ENCODE data around the gene ZFP36L1. TPM values are rescaled to one million over a fixed set of nuclear protein-coding genes. Genes with fewer than 3 reads are reported as not detected.
A peak's percentile ranks its signal among the peaks of the same experiment; 100 is the strongest.

The ZFP36L1 gene
- total RNA-seq, 1 donor from 2014 or later = 199 TPM

GRCh38 chr14:68795597-68796417, 2.9 kb upstream of the ZFP36L1 start:
- H3K9me3 ChIP-seq = no peaks in the 10 kb centered on the region
- peak overlapping the region; percentile 100 for H3K27ac ChIP-seq
- peaks cover 15% of the 10 kb centered on the region for H3K4me1 ChIP-seq
- TF ChIP-seq, protein P1, sequence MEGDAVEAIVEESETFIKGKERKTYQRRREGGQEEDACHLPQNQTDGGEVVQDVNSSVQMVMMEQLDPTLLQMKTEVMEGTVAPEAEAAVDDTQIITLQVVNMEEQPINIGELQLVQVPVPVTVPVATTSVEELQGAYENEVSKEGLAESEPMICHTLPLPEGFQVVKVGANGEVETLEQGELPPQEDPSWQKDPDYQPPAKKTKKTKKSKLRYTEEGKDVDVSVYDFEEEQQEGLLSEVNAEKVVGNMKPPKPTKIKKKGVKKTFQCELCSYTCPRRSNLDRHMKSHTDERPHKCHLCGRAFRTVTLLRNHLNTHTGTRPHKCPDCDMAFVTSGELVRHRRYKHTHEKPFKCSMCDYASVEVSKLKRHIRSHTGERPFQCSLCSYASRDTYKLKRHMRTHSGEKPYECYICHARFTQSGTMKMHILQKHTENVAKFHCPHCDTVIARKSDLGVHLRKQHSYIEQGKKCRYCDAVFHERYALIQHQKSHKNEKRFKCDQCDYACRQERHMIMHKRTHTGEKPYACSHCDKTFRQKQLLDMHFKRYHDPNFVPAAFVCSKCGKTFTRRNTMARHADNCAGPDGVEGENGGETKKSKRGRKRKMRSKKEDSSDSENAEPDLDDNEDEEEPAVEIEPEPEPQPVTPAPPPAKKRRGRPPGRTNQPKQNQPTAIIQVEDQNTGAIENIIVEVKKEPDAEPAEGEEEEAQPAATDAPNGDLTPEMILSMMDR (IDR thresholded peaks at IDR 0.05) = peak; percentile 88
- peak overlapping the region; percentile 86 for H3K4me3 ChIP-seq
- DNase-seq (peak; percentile 88), ATAC-seq (peak; percentile 70 to 76)
- H3K36me3 ChIP-seq = peaks cover 5% of the 10 kb centered on the region
- intact Hi-C loops (cut with DNase I) = loop anchor here (10.0 kb wide), 1 partner anchor 551 kb away; no protein-coding TSS in a partner anchor
- no peaks in the 10 kb centered on the region for H3K27me3 ChIP-seq (ENCODE audit: low read depth)

GRCh38 chr14:68794851-68795596, 2.2 kb upstream of the ZFP36L1 start:
- DNase-seq (no peak), ATAC-seq (peak; percentile 3 to 6)
- H3K4me1 ChIP-seq = peaks cover 16% of the 10 kb centered on the region
- intact Hi-C loops (cut with DNase I) = loop anchor here (10.0 kb wide), 1 partner anchor 550 kb away; no protein-coding TSS in a partner anchor
- peak overlapping the region; percentile 86 for H3K4me3 ChIP-seq
- no peaks in the 10 kb centered on the region for H3K27me3 ChIP-seq (ENCODE audit: low read depth)
- peak overlapping the region; percentile 100 for H3K27ac ChIP-seq
- TF ChIP-seq, protein P1 (IDR thresholded peaks at IDR 0.05) = no peak
- H3K9me3 ChIP-seq = no peaks in the 10 kb centered on the region
- H3K36me3 ChIP-seq = peaks cover 13% of the 10 kb centered on the region

DNA sequence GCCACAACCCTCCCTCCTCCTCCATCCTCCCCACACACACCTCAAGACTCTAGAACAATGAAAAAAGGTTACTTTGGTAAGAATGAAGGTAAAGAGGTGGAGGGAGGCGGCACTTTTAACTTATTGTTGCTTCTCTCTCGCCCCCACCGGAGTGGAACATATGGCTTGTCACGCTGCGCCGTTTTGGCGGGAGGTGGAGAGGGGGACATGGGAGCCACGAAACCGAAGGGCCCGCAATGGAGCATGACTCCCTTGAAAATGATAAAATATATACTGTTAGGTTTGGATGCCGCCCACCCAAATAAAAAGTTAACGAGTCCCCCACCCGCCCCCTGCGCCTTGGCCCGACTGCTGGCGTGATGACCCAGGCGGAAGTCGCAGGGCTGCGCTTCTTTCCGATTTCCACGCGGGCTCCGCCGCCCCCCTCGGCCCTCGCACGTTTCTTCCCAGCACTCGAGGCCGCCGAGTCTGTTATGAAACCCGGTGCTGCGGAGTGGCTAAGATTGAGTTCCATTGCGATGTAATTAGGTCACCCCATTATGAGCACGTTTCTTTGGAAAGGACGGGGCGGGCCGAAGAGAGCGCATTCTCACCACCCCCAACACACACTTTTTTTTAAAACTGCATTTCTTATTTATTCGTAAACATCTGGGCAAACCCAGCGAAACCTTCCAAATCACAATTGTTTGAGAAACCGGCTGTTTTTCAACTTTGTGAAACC, 1.4 kb upstream of the ZFP36L1 start:
- intact Hi-C loops (cut with DNase I) = loop anchor here (10.0 kb wide), 1 partner anchor 549 kb away; no protein-coding TSS in a partner anchor
- Histone ChIP-seq H3K4me1 (peaks cover 24% of the 10 kb centered on the region), H3K27ac (peak overlapping the region; percentile 100), H3K27me3 (ENCODE audit: low read depth) (no peaks in the 10 kb centered on the region), H3K4me3 (peak overlapping the region; percentile 86), H3K9me3 (no peaks in the 10 kb centered on the region), H3K36me3 (peaks cover 20% of the 10 kb centered on the region)
- ATAC-seq = peak; percentile 66 to 72
- TF ChIP-seq, protein P1 (IDR thresholded peaks at IDR 0.05) = no peak
- peak; percentile 94 for DNase-seq

GRCh38 chr14:68793734-68794129, 865 bp upstream of the ZFP36L1 start:
- TF ChIP-seq, protein P1 (IDR thresholded peaks at IDR 0.05) = no peak
- no peaks in the 10 kb centered on the region for H3K27me3 ChIP-seq (ENCODE audit: low read depth)
- no peaks in the 10 kb centered on the region for H3K9me3 ChIP-seq
- H3K4me1 ChIP-seq = peaks cover 26% of the 10 kb centered on the region
- H3K27ac ChIP-seq = peak overlapping the region; percentile 100
- peak overlapping the region; percentile 86 for H3K4me3 ChIP-seq
- intact Hi-C loops (cut with DNase I) = loop anchor here (10.0 kb wide), 1 partner anchor 549 kb away; no protein-coding TSS in a partner anchor
- DNase-seq = no peak
- ATAC-seq = peak; percentile 0 to 1
- H3K36me3 ChIP-seq = peaks cover 26% of the 10 kb centered on the region

- H3K27me3 ChIP-seq (ENCODE audit: low read depth) = no peaks in the 10 kb centered on the region
- peaks cover 35% of the 10 kb centered on the region for H3K4me1 ChIP-seq
- H3K36me3 ChIP-seq = peaks cover 37% of the 10 kb centered on the region
- H3K27ac ChIP-seq = peak overlapping the region; percentile 100
- TF ChIP-seq, protein P1 (IDR thresholded peaks at IDR 0.05) = no peak
- ATAC-seq (no peak), DNase-seq (no peak)
- peak overlapping the region; percentile 86 for H3K4me3 ChIP-seq
- no peaks in the 10 kb centered on the region for H3K9me3 ChIP-seq
- intact Hi-C loops (cut with DNase I) = loop anchor here (10.0 kb wide), 1 partner anchor 548 kb away; no protein-coding TSS in a partner anchor
These were observed 239 bp downstream of the ZFP36L1 start for GRCh38 chr14:68792678-68792978.

Data from lower lobe of right lung (tissue), 2 donors.